Epithelial cell of prostate (primary cell): ENCODE data around the gene POU2F2.
A peak's percentile ranks its signal among the peaks of the same experiment; 100 is the strongest.
"Not testable (repeated sequence)": the region's sequence is repeated elsewhere in the genome, so short reads cannot be mapped to it uniquely, and the experiment has no call there.

ENCODE experiments used
- DNase-seq: peaks from one replicate; pipeline ENCODE4 v3.0.0-alpha.2; 2011; ENCODE audit warnings: low read depth, low spot score
- H3K27ac ChIP-seq: fragments of 450-650 bp; 2 replicates; pipeline ENCODE4 v1.5.1; 2017; ENCODE audit warnings: mild to moderate bottlenecking

The POU2F2 gene

GRCh38 chr19:42109896-42110295 lies 22.4 kb downstream of the POU2F2 start:
- peak overlapping the region; percentile 100 for H3K27ac ChIP-seq
- DNase-seq = no peak

DNA sequence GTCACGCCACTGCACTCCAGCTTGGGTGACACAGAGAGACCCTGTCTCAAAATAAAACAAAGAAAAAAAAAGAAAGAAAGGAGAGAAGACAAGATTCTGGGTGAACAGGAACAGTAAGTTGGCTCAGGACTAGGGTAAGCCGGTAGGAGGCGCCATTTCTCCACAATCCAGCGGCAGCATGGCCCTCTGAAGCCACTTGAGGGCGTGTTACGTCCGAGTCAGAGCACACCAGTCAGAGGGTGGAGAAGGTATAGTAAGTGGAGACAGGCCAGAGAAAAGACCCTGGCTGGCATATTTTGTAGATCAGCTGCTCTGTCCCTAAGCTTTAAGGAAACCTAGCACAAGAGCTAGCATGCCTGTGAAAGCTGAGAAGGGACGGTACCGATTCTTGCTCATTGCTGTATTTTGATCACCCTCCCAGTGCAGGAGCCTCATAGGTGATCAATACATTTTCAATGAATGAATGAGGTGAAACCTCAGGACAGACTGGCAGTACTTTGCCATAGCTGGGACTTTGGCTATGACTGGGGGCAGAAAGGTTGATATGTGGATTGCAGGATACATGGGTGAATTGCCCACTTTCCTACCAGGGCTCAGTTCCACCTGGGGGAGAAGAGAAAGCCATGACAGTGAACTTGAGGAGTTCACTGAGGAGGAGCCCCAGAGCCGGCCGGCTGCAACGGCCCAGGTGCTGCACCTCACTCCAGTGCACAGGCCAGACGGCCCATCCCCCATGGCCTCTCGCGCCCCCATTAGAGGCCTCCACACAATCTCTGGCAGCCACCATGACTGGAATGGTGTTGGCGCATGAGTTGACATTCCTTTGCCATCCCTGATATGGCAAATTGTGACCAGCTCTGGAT lies 23.5 kb downstream of the POU2F2 start:
- H3K27ac ChIP-seq = peak overlapping the region; percentile 100
- peak; percentile 40 for DNase-seq

DNA sequence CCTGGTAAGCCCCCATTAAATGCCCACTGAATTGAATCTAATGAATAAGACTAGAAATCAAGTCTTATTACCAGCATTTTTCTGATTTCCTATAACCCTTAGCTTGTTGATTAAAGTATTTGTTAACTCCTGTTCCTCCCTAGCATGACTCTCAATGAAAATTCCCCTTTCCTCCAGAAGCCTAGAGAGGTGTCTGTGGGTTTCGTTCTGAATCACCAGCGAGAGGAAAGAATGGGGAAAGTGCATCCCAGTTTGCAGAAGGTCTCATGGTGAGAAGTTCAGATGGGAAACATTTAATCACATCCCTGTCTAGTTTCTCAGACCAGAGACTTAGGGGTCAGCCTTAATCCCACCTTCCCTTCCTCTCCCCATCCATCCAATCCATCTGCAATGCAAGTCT lies 26.9 kb downstream of the POU2F2 start:
- DNase-seq = no peak
- no peak overlapping the region for H3K27ac ChIP-seq

GRCh38 chr19:42102877-42103276 lies 29.4 kb downstream of the POU2F2 start:
- H3K27ac ChIP-seq = no peak overlapping the region
- DNase-seq = no peak

GRCh38 chr19:42100241-42100640 lies 32.0 kb downstream of the POU2F2 start:
- not testable (repeated sequence) for H3K27ac ChIP-seq, DNase-seq

GRCh38 chr19:42099336-42099925 lies 32.8 kb downstream of the POU2F2 start:
- DNase-seq = no peak
- H3K27ac ChIP-seq = no peak overlapping the region

DNA sequence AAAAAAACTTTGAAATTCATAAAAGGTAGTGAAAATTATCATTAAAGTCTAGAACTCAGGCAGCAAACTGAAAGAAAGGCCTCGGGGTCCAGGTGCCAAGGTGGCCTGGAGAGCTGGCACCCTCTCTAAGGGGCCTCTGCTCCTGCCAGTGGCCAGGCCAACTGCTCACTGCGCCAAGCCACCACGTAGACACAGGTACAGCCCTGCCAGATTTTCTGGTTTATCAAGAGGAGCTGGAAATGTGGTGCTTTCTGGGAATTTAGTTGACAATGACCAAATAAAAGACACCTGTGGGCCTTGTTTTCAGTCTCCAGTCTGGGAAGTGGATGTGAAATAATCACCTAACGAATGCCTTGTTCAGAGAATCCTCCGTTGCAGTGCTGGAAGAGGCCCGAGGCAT lies 33.5 kb downstream of the POU2F2 start:
- H3K27ac ChIP-seq = no peak overlapping the region
- no peak for DNase-seq

- no peak for DNase-seq
- H3K27ac ChIP-seq = no peak overlapping the region
These were observed 34.8 kb downstream of the POU2F2 start for GRCh38 chr19:42097461-42097860.

GRCh38 chr19:42096255-42096837 lies 35.9 kb downstream of the POU2F2 start:
- no peak for DNase-seq
- H3K27ac ChIP-seq = no peak overlapping the region

GRCh38 chr19:42095814-42096230 lies 36.4 kb downstream of the POU2F2 start:
- DNase-seq = no peak
- no peak overlapping the region for H3K27ac ChIP-seq

DNA sequence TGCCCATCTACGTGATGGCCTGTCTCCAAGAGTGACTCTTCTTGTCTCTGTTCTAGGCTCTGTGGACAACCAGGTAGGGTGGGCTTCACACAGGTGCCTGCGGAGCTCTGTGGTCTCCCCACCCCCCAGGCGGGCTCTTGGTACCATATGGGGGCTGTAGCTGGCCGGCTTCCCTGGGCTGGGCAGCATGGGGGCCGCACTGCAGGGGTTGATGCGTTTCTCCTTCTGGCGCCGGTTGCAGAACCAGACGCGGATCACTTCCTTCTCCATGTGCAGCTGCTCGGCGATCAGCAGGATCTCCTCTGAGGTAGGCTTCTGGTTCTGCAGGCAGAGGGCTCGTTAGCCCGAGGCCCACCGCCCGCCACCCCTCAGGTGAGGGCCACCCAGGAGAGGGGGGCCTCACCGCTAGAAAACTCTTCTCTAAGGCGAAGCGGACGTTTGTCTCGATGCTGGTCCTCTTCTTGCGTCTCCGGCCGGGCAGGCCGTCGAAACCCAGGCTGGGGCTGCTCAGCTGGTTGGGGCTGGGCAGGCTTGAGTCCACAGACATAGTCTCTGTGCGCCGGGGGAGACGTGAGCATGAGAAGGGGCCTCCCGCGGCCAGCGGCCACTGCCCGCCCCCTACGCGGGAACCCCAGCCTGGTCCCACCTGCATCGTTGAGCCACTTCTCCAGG lies 37.0 kb downstream of the POU2F2 start:
- no peak overlapping the region for H3K27ac ChIP-seq
- no peak for DNase-seq

DNA sequence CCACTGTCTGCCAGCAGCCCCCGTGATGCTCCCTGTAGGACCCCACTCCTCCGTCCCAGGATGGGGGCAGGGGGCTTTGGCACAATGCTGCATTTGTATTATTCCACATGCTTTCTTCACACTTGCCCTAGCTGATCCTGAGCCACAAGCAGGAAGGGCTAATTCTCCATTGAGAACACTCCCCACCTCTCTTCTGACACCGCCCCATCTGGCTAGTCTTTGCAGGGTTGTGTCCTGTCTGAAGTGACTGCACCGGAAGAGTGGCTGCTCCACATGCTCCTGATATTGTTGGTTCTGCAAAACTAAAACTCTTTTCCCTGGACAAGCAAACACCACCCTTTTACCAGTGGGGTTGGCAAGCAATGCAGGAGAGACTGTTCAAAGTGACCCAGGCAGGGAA lies 38.3 kb downstream of the POU2F2 start:
- no peak for DNase-seq
- H3K27ac ChIP-seq = no peak overlapping the region

GRCh38 chr19:42093505-42093904 lies 38.7 kb downstream of the POU2F2 start:
- H3K27ac ChIP-seq = no peak overlapping the region
- DNase-seq = no peak

- H3K27ac ChIP-seq = no peak overlapping the region
- no peak for DNase-seq
These were observed 39.9 kb downstream of the POU2F2 start for GRCh38 chr19:42092350-42092749.

DNA sequence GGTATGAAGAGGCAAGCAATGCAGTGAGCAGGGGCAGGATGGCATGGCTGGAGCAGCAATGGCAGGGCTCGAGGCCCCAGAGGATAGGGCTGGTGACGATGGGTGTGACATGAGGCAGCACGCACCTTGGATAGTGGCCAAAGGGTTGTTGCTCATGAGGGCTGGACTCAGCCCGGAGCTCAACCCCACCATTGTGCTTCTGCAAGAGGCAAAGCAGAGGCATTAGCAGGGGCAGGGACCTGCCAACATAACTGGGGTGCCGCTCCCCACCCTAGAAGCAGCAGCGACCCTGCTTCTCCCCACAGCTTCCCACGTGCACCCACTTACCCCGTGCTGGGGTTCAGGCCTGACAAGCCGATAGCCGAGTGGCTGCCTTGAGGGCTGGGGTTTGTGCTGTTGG lies 40.5 kb downstream of the POU2F2 start:
- DNase-seq = no peak
- H3K27ac ChIP-seq = no peak overlapping the region

DNA sequence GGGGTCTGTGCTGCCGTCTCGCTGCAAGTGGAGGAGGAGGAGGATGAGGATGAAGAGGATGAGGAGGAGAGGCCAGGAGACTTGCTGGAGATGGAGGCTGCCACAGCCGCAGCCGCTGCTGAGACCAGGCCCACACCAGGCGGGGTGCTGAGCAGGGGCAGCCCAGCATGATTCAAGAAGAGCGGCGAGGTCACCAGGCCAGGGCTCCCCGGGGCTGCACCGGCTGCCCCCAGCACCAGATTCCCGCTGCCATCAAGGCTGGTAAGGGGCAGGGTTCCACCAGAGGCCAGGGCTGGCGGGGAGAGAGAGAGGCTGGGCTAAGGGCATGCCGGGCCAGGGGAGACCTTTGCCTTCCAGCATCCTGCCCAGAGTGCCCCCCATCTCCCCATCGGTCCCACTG lies 40.9 kb downstream of the POU2F2 start:
- no peak overlapping the region for H3K27ac ChIP-seq

DNA sequence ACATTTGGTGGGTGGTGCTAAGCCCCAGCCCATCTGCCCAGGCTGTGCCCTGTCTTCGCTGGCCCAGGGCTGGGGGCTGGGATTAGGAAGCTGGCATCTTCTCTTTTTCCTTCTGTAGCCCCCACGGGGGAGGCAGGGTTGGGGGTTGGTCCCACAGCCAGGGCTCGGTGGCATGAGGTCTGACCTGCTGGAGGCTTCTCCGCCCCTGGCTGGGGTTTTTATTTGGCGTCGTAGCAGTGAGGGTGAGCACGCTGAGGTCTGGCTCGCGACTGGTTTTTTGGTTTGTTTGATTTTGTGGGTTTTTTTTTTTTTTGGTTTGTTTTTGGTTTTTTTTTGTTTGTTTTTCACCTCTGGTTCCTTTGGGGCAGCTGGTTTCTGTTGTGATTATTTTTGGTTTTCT lies 41.6 kb downstream of the POU2F2 start:
- no peak for DNase-seq
- no peak overlapping the region for H3K27ac ChIP-seq

More for the DNA sequence above, 40.9 kb downstream of the POU2F2 start:
- no peak for DNase-seq

DNA sequence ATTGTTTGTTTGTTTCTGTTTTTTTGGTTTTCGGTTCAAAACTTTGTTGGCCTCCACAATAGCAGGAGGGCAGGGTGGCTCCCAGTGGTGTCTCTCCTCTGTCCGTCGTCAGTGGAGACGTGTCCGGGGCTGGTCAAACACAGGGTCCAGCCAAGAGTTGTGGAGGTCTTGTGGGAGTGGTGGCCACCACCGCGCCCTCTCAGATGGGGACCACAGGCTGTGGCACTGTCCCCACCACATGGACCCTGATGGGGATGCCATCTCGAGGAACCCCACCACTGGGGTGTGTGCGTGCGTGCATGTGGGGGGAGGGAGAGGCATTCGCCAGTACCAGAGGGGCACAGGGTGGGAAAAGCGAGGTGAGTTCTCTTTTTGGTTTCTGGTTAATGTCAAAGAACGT lies 42.5 kb downstream of the POU2F2 start:
- H3K27ac ChIP-seq = no peak overlapping the region
- no peak for DNase-seq

GRCh38 chr19:42089191-42089750 lies 43.0 kb downstream of the POU2F2 start:
- no peak overlapping the region for H3K27ac ChIP-seq
- DNase-seq = no peak

DNA sequence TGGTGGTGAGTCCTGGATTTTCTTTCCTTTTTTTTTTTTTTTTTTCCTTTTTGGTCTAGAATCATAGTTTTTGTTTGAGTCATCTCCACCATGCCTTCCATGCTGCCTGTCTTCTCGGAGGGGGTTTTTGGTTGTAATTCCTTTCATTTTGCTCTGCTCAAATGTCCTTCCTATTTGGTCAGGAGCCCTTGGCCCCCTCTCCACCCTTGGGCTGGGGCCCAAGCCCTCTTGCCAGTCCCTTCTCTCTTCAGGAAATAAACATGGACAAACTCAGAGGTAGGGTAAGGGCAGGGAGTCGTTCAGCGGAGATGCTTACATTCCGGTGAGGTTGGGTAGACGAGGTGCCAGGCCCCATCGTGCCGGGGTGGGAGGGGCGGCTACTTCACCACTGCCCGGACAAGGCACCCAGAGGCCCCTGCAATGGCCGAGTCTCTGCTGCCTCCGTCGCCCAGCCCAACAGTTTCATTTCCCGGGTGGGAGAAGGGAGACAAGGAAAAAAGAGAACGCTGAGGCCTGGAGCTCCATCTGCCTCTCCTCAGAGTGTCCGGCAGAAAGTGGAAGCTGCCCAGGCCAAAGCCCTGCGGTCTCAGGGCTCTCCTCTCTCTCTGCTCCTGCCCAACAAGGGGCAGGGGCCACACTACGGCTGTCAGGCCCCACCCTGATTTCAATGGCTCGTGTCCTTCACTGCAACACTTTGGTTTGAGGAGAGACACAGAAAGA lies 43.6 kb downstream of the POU2F2 start:
- no peak for DNase-seq
- no peak overlapping the region for H3K27ac ChIP-seq
